HEK293T (cell line): ENCODE results near the gene POLR2L.

ENCODE experiments used
- CTCF ChIA-PET: fragments of 350-600 bp; formaldehyde crosslinking; extraction: SDS; loops from one replicate; lab custom pipeline; 2021; ENCODE audit warnings: antibody characterized with exemption, inconsistent platforms; lab: Yijun Ruan, JAX
- POLR2A ChIA-PET: fragments of 350-600 bp; formaldehyde crosslinking; extraction: SDS; loops from one replicate; lab custom pipeline; 2020; ENCODE audit warnings: antibody characterized with exemption, inconsistent platforms; lab: Yijun Ruan, JAX
- DNase-seq: peaks from one replicate; pipeline ENCODE4 v3.0.0; 2012; ENCODE audit warnings: mixed read lengths; ENCODE audit errors: extremely low spot score
- ARNT ChIP-seq: fragments of 450-650 bp; IDR thresholded peaks from 2 replicates; pipeline ENCODE4 v1.6.1; 2017; ENCODE audit warnings: mild to moderate bottlenecking
- BHLHE40 ChIP-seq: fragments of 450-650 bp; IDR thresholded peaks from 2 replicates; pipeline ENCODE4 v1.6.1; 2016; ENCODE audit warnings: mild to moderate bottlenecking, moderate library complexity, borderline replicate concordance
- CTBP1 ChIP-seq: fragments of 450-650 bp; IDR thresholded peaks from 2 replicates; pipeline ENCODE4 v1.6.1; 2016; ENCODE audit warnings: borderline replicate concordance
- ELF4 ChIP-seq: fragments of 450-650 bp; IDR thresholded peaks from 2 replicates; pipeline ENCODE4 v1.6.1; 2017; ENCODE audit warnings: antibody characterized with exemption
- FOXA1 ChIP-seq: fragments of 450-650 bp; IDR thresholded peaks from 2 replicates; pipeline ENCODE4 v1.6.1; 2016; ENCODE audit warnings: mild to moderate bottlenecking
- FOXK2 ChIP-seq: fragments of 450-650 bp; IDR thresholded peaks from 2 replicates; pipeline ENCODE4 v1.6.1; 2016; ENCODE audit warnings: mild to moderate bottlenecking
- FOXM1 ChIP-seq: fragments of 450-650 bp; IDR thresholded peaks from 2 replicates; pipeline ENCODE4 v1.6.1; 2017; ENCODE audit warnings: mild to moderate bottlenecking, borderline replicate concordance
- HDGF ChIP-seq: fragments of 450-650 bp; IDR thresholded peaks from 2 replicates; pipeline ENCODE4 v1.6.1; 2017; ENCODE audit warnings: antibody characterized with exemption, borderline replicate concordance
- L3MBTL2 ChIP-seq: fragments of 450-650 bp; conservative IDR thresholded peaks from 2 replicates; pipeline ENCODE4 v1.6.1; 2016; ENCODE audit warnings: mild to moderate bottlenecking
- LEF1 ChIP-seq: fragments of 450-650 bp; IDR thresholded peaks from 2 replicates; pipeline ENCODE4 v1.6.1; 2017; ENCODE audit warnings: mild to moderate bottlenecking, borderline replicate concordance
- NFRKB ChIP-seq: fragments of 450-650 bp; IDR thresholded peaks from 2 replicates; pipeline ENCODE4 v1.6.1; 2016; ENCODE audit warnings: mild to moderate bottlenecking, moderate library complexity
- SP1 ChIP-seq: fragments of 450-650 bp; IDR thresholded peaks from 2 replicates; pipeline ENCODE4 v1.6.1; 2017
- SUZ12 ChIP-seq: fragments of 450-650 bp; IDR thresholded peaks from 2 replicates; pipeline ENCODE4 v1.6.1; 2016; ENCODE audit warnings: mild to moderate bottlenecking
- TARDBP ChIP-seq: fragments of 450-650 bp; IDR thresholded peaks from 2 replicates; pipeline ENCODE4 v1.6.1; 2016
- ZNF384 ChIP-seq: fragments of 450-650 bp; IDR thresholded peaks from 2 replicates; pipeline ENCODE4 v1.6.1; 2016
- TF ChIP-seq, protein P1 (sequence below): fragments of 450-650 bp; IDR thresholded peaks from 2 replicates; pipeline ENCODE4 v1.6.1; 2016

The POLR2L gene

DNA sequence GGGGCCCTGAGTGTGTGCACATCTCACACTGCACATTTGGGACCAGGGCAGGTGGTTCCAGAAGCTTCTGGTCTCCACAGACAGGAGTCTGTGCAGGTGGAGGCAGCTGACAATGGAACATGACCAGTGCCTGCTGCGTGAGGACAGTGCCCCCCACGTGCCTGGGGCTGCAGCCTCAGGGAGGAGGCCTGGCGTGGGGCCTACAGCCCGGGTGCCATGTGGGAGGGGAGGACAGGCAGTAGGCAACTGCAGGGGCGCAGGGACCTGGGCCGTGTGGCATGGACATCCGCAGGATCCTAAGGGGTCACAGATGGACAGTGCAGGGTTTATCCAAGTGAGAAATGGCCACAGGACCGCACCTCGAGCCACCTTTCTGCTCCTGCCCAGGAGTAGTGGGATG, 29.1 kb upstream of the POLR2L start:
- TF ChIP-seq ZNF384 = no peak
- TF ChIP-seq NFRKB = no peak
- TF ChIP-seq ARNT = no peak
- no peak for TF ChIP-seq FOXA1
- TF ChIP-seq L3MBTL2 = no peak
- ChIA-PET POLR2A (no interaction called here), CTCF (no interaction called here)
- DNase-seq = no peak

DNA sequence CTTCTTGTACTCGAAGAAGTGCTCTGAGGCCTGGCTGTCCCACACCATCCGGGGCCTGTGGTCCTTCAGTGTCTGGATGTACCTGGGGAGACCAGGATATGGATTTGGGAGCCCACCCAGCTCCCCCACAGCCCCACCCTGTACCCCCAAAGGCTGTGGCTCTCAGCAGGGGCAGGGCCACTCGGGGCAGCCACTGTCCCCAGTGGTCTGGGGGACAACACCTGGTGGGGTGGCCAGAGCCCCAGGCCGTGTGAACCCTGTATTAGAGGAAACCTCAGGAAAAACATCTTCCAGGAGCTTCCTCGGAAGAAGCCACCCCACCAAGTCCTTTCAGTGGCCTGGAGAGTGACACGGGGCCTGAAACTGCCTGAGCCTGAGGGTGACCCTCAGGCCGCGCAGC, 28.1 kb upstream of the POLR2L start:
- TF ChIP-seq ZNF384 (no peak), FOXA1 (no peak), TARDBP (no peak), LEF1 (no peak), SP1 (no peak), FOXM1 (no peak), ELF4 (no peak), ARNT (no peak), L3MBTL2 (no peak), BHLHE40 (no peak), FOXK2 (no peak), HDGF (no peak), SUZ12 (no peak), NFRKB (no peak), CTBP1 (no peak)
- TF ChIP-seq, protein P1, sequence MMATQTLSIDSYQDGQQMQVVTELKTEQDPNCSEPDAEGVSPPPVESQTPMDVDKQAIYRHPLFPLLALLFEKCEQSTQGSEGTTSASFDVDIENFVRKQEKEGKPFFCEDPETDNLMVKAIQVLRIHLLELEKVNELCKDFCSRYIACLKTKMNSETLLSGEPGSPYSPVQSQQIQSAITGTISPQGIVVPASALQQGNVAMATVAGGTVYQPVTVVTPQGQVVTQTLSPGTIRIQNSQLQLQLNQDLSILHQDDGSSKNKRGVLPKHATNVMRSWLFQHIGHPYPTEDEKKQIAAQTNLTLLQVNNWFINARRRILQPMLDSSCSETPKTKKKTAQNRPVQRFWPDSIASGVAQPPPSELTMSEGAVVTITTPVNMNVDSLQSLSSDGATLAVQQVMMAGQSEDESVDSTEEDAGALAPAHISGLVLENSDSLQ = no peak
- ChIA-PET CTCF (no interaction called here), POLR2A (no interaction called here)
- no peak for DNase-seq

DNA sequence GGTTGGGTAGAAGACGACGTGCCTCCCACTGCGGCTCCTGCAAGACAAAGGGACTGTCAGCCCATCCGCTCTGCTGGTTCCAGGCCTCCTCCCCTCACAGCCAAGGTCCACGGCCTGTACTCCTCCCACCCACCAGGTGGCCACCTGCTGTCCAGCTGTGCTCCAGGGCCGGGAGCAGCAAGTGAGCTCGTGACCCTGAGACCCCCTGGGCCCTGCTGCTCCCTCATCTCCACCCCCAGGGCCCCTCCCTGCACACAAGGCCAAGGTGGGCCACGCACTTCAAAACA, 27.7 kb upstream of the POLR2L start:
- TF ChIP-seq HDGF (no peak), TARDBP (no peak), FOXK2 (no peak), NFRKB (no peak), SUZ12 (no peak)
- ChIA-PET CTCF (no interaction called here), POLR2A (no interaction called here)
- no peak for DNase-seq

DNA sequence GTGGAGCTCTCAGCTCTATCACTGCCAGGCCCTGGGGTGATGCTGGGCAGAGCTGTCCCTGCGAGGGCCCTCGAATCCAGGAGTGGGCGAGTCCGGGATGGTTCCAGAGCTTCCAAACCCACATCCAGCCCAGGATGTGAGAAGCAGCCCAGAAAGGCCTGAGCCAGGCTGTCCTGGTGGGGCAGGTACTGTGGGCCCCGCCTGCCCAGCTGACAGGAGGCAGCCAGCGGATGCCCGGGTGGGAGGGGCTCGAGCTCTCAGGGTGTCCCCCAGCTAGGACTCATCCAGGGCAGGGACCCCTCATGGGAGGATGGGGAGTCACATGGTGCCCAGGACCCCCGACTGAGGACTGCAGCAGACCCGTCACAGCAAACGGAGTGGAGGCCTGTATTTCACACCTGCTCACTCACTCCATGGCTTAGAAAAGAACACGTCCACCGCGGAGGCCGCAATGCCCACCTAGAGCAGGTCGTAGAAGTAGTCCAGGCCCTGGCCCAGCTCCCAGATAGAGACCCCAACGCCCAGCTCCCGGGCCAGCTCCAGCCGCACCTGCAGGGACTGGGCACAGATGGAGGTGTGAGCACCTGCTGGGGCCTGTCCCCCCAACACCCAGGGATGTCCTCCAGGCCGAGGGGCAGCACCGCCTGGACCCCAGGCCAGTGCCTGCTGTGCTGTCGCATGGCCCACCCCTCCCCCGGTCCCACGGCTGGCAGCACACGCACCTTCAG, 27.2 kb upstream of the POLR2L start:
- TF ChIP-seq SUZ12 = no peak
- TF ChIP-seq FOXK2 = no peak
- TF ChIP-seq SP1 = no peak
- TF ChIP-seq CTBP1 = no peak
- TF ChIP-seq, protein P1 = no peak
- TF ChIP-seq LEF1 = no peak
- no peak for TF ChIP-seq BHLHE40
- ChIA-PET POLR2A (no interaction called here), CTCF (no interaction called here)
- no peak for DNase-seq

DNA sequence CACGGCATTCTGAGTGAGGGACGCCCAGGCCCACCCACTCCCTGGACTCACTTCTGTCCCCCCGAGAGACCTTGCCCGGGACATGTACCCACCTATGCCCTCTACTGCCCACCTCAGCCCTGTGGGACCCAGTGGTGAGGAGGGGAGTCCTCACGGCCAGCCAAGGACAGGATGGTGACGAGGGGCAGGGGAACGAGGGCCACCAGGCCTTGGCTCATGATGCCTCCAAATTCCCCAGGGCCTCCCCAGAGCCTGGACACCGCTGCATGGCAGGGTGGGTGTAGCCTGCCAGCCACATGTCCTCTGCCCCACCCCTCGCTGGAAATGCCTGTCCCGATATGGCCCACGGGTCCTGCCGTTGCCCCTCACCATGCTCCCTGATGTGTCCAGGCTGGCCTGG, 26.5 kb upstream of the POLR2L start:
- CTCF ChIA-PET = no interaction called here
- no peak for DNase-seq
- POLR2A ChIA-PET = no interaction called here
- no peak for TF ChIP-seq SUZ12
- TF ChIP-seq BHLHE40 = no peak
- TF ChIP-seq CTBP1 = no peak
- TF ChIP-seq L3MBTL2 = no peak
- TF ChIP-seq TARDBP = no peak
- no peak for TF ChIP-seq FOXM1
- TF ChIP-seq ELF4 = no peak
- TF ChIP-seq FOXA1 = no peak
- no peak for TF ChIP-seq SP1
- TF ChIP-seq ZNF384 = no peak
- no peak for TF ChIP-seq ARNT
- TF ChIP-seq NFRKB = no peak
- no peak for TF ChIP-seq HDGF
- no peak for TF ChIP-seq LEF1

DNA sequence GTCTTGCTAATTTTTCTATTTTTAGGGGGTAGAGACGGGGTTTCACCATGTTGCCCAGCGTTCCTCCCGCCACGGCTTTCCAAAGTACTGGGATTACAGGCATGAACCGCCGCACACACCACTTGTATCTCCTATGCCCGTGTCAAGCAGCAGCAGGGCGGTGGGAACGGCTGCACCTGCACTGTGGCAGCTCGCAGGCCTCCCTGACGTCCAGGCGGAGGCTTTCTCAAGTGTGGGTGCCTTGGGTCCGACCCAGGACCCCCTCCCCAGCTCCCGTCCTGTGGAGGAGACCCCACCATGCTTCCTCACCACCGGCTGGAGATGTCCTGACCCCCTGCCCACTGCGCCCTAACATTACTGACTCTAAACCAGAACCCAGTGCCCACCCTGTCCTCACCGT, 26.1 kb upstream of the POLR2L start:
- ChIA-PET CTCF (interaction anchor here (0.6 kb wide), 1 partner anchor 725 kb away, joined by 3 read pairs; no protein-coding TSS in a partner anchor), POLR2A (no interaction called here)
- no peak for DNase-seq
- TF ChIP-seq TARDBP (no peak), ARNT (no peak), ELF4 (no peak), HDGF (no peak), FOXM1 (no peak), NFRKB (no peak), L3MBTL2 (no peak), SUZ12 (no peak), FOXK2 (no peak), FOXA1 (no peak)

DNA sequence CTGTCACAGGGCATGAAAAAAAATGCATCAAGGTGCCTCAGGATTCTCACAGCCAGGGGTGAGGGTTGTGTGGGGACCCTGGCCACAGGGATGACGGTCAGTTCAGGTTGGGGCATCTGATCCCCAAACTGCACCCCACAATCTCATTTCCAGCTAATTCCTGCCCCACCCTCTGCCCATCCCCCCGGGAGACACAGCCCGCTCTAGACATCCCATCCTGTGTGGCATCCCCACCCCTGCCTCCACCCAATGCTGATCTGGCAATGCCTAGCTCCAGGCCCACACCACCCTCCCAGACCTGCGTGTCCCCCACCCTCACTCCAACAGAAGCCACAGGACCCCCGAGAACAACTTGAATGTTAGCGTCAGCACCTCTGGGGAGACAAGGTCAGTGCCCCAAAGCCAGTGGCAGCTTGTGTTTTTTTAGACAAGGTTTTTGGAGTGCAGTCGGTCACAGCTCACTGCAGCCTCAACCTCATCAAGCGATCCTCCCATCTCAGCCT, 25.6 kb upstream of the POLR2L start:
- no peak for TF ChIP-seq FOXK2
- TF ChIP-seq LEF1 = no peak
- TF ChIP-seq CTBP1 = no peak
- TF ChIP-seq L3MBTL2 = no peak
- no peak for TF ChIP-seq ARNT
- TF ChIP-seq NFRKB = no peak
- TF ChIP-seq, protein P1 = no peak
- no peak for TF ChIP-seq TARDBP
- TF ChIP-seq FOXA1 = no peak
- TF ChIP-seq SP1 = no peak
- TF ChIP-seq ZNF384 = no peak
- TF ChIP-seq HDGF = no peak
- TF ChIP-seq ELF4 = no peak
- TF ChIP-seq SUZ12 = no peak
- no peak for TF ChIP-seq FOXM1
- TF ChIP-seq BHLHE40 = no peak
- no peak for DNase-seq
- ChIA-PET POLR2A (no interaction called here), CTCF (interaction anchor here (0.6 kb wide), 1 partner anchor 725 kb away, joined by 3 read pairs; no protein-coding TSS in a partner anchor)
